ENCODE measurements around the gene AJM1. TPM values are rescaled to one million over a fixed set of nuclear protein-coding genes. Genes with fewer than 3 reads are reported as not detected.

Gene AJM1
- total RNA-seq, 4 donors from 2014 or later, result 0.72 to 2.5 (median 0.78) TPM

- ATAC-seq (ENCODE audit: low FRiP score), result no peak
- TF ChIP-seq CTCF (IDR thresholded peaks at IDR 0.05), result no peak
- no peak for DNase-seq (ENCODE audit: low spot score)
Observed at GRCh38 chr9:136846376-136847087, 4.3 kb downstream of the AJM1 start.

GRCh38 chr9:136847088-136847825 lies 5.0 kb downstream of the AJM1 start:
- ATAC-seq (ENCODE audit: low FRiP score), result no peak
- no peak for DNase-seq (ENCODE audit: low spot score)
- no peak for TF ChIP-seq CTCF (IDR thresholded peaks at IDR 0.05)

- no peak for TF ChIP-seq CTCF (IDR thresholded peaks at IDR 0.05)
- ATAC-seq (ENCODE audit: low FRiP score), result no peak
- DNase-seq (ENCODE audit: low spot score), result peak; percentile 58
Observed at GRCh38 chr9:136847826-136848392, 5.6 kb downstream of the AJM1 start.

GRCh38 chr9:136848393-136849037 lies 6.2 kb downstream of the AJM1 start:
- no peak for TF ChIP-seq CTCF (IDR thresholded peaks at IDR 0.05)
- DNase-seq (ENCODE audit: low spot score), result no peak
- peak; percentile 8 for ATAC-seq (ENCODE audit: low FRiP score)

GRCh38 chr9:136849038-136849959 lies 7.0 kb downstream of the AJM1 start, which contains the start of gene PHPT1:
TSS of gene PHPT1 (plus strand) at chr9:136849409. CDS start at chr9:136849431, 22 bp downstream.
- DNase-seq (ENCODE audit: low spot score) (peak; percentile 91), ATAC-seq (ENCODE audit: low FRiP score) (peak; percentile 92)
- no peak for TF ChIP-seq CTCF (IDR thresholded peaks at IDR 0.05)
